HepG2 (cell line): Measurements from ENCODE around the gene FBN3. TPM values are rescaled to one million over a fixed set of nuclear protein-coding genes. Genes with fewer than 3 reads are reported as not detected.
A peak's percentile ranks its signal among the peaks of the same experiment; 100 is the strongest.

ENCODE experiments used
- ATAC-seq: fragments of 200-7000 bp; cut with Tn5 transposase; 3 replicates; pipeline ENCODE4 v1.9.1; 2020; ENCODE audit warnings: mild to moderate bottlenecking, moderate library complexity
- BruUV-seq: library from RNA; stranded (reverse); fragments of 400-500 nt; replicated peaks from 2 replicates; lab custom pipeline; 2021; lab: Mats Ljungman, UMichigan
- CTCF ChIA-PET: fragments of 300-600 bp; formaldehyde crosslinking; extraction: SDS; loops from one replicate; lab custom pipeline; 2021; ENCODE audit warnings: low total read pairs, inconsistent platforms, low intra/inter-chr PET ratio; lab: Yijun Ruan, JAX
- POLR2A ChIA-PET: fragments of 350-600 bp; sonication (Branson Sonifier 250); formaldehyde crosslinking; loops from one replicate; lab custom pipeline; 2020; ENCODE audit warnings: antibody characterized with exemption, inconsistent platforms; lab: Yijun Ruan, JAX
- DNase-seq: peaks from one replicate; pipeline ENCODE4 v3.0.0-alpha.2; 2015; ENCODE audit warnings: low spot score
- FAIRE-seq: peaks from 3 replicates; lab custom pipeline; 2011; peaks lifted over from hg19 to GRCh38; lab: Jason Lieb, UNC
- H2AFZ ChIP-seq: one replicate; pipeline ENCODE4 v1.6.1; 2011; ENCODE audit warnings: low read length, inconsistent platforms
- H3K27ac ChIP-seq: fragments of 300-600 bp; 3 replicates; pipeline ENCODE4 v1.8.0; 2011; ENCODE audit warnings: mixed run types, mild to moderate bottlenecking, mixed read lengths, low read length, inconsistent platforms; ENCODE audit not compliant: insufficient read depth; ENCODE audit errors: extremely low read length
- H3K27me3 ChIP-seq, 2 experiments: fragments of 200-600 bp in 1 of 2; 2 replicates in 1 of 2; 3 replicates in 1 of 2; pipeline versions ENCODE4 v1.6.0 to v1.8.0; 2011; ENCODE audit warnings: low read length in 2 of 2, mild to moderate bottlenecking in 2 of 2, moderate library complexity in 2 of 2, inconsistent platforms in 1 of 2; ENCODE audit not compliant: insufficient read depth in 2 of 2, control insufficient read depth in 1 of 2
- H3K36me3 ChIP-seq, 2 experiments: fragments of 200-600 bp in 1 of 2; replicated peaks in 1 of 2; 2 replicates in 1 of 2; 3 replicates in 1 of 2; pipeline versions ENCODE4 v1.5.1 to v1.8.0; 2011; ENCODE audit warnings: low read length in 2 of 2, inconsistent platforms in 1 of 2; ENCODE audit not compliant: insufficient read depth in 2 of 2, control insufficient read depth in 1 of 2
- H3K4me1 ChIP-seq: 2 replicates; pipeline ENCODE4 v1.5.1; 2012; ENCODE audit warnings: low read length, inconsistent platforms; ENCODE audit not compliant: insufficient read depth
- H3K4me2 ChIP-seq: 2 replicates; pipeline ENCODE4 v1.6.0; 2011; ENCODE audit warnings: low read depth, low read length, inconsistent platforms
- H3K4me3 ChIP-seq, 3 experiments: fragments of 200-600 bp in 1 of 3; sonication (generic), shearing (Covaris generic) in 1 of 3; replicated peaks in 1 of 3; 2 replicates each; pipeline ENCODE4 v1.5.1; 2011 to 2016; ENCODE audit warnings: low read length in 3 of 3, inconsistent platforms in 2 of 3, low read depth in 2 of 3, mild to moderate bottlenecking in 2 of 3, control low read depth in 1 of 3, mixed read lengths in 1 of 3; ENCODE audit not compliant: insufficient read depth in 1 of 3
- H3K79me2 ChIP-seq: one replicate; pipeline ENCODE4 v1.6.1; 2011; ENCODE audit warnings: low read length, inconsistent platforms; ENCODE audit not compliant: insufficient read depth
- H3K9ac ChIP-seq: 2 replicates; pipeline ENCODE4 v1.6.0; 2011; ENCODE audit warnings: mild to moderate bottlenecking, low read depth, low read length, inconsistent platforms; ENCODE audit not compliant: insufficient read depth
- H3K9me3 ChIP-seq: 2 replicates; pipeline ENCODE4 v1.5.1; 2012; ENCODE audit warnings: mild to moderate bottlenecking, low read length
- H4K20me1 ChIP-seq: 2 replicates; pipeline ENCODE4 v1.6.0; 2011; ENCODE audit warnings: inconsistent platforms, mild to moderate bottlenecking, low read length, moderate library complexity; ENCODE audit not compliant: insufficient read depth
- HCFC1 ChIP-seq: fragments of 150-350 bp; IDR thresholded peaks from 2 replicates; pipeline ENCODE4 v1.6.1; 2014; ENCODE audit warnings: low read depth, low read length
- MAFF ChIP-seq: IDR thresholded peaks from 2 replicates; pipeline ENCODE4 v1.6.1; 2011; ENCODE audit warnings: low read depth, low read length, improper control_type of control experiment
- MIER3 ChIP-seq: IDR thresholded peaks from 2 replicates; pipeline ENCODE4 v1.6.1; 2016; ENCODE audit warnings: missing compliant biosample characterization, borderline replicate concordance
- PBX2 ChIP-seq: IDR thresholded peaks from 2 replicates; pipeline ENCODE4 v1.6.1; 2016; ENCODE audit warnings: control low read depth
- ZFP36 ChIP-seq: fragments of 150-350 bp; IDR thresholded peaks from 2 replicates; pipeline ENCODE4 v1.6.1; 2018; ENCODE audit warnings: borderline replicate concordance, low read length, low read depth; ENCODE audit not compliant: partially characterized antibody
- ZNF263 ChIP-seq: sonication (generic); formaldehyde crosslinking; IDR thresholded peaks from 2 replicates; pipeline ENCODE4 v1.4.0; 2020; ENCODE audit warnings: missing genetic modification reagents
- WGBS: methylation state at CpG from one replicate; pipeline ENCODE4 v1.1.6; 2017; ENCODE audit warnings: low lambda C conversion rate; 5-methylcytosine and 5-hydroxymethylcytosine counted together
- in situ Hi-C: cut with HindIII; loops from 2 replicates; pipeline ENCODE4 v1.10.0; 2017; ENCODE audit warnings: low pct_unique_long_range_greater_than_20kb; ENCODE audit not compliant: extremely low pct_ligation_motif_present
- intact Hi-C: fragments of 100-400 bp; cut with micrococcal nuclease; formaldehyde crosslinking; loops from one replicate; pipeline ENCODE4 v1.10.0; 2022; ENCODE audit not compliant: unreplicated experiment
- polyA plus RNA-seq, 8 experiments: library from polyadenylated mRNA; depleted of rRNA in 3 of 8; stranded (reverse) in 7 of 8; unstranded in 1 of 8; fragments of >200 nt; fragmentation: Illumina TruSeq in 4 of 8; extraction: Trizol in 4 of 8; gene quantifications; 2 replicates each; pipeline versions ENCODE4 v1.2.1 to v1.2.3, GENCODE V29; 2011 to 2016; ENCODE audit warnings: low read depth in 4 of 8, missing spikeins in 1 of 8, mixed read lengths in 1 of 8; ENCODE audit not compliant: insufficient read depth in 1 of 8
- total RNA-seq, 5 experiments: library from RNA; depleted of rRNA; stranded (reverse); fragments of >200 nt; fragmentation: Illumina TruSeq; extraction: Trizol; gene quantifications; 2 replicates each; pipeline ENCODE4 v1.2.3, GENCODE V29; 2016; ENCODE audit warnings: low read depth in 1 of 5

FBN3 gene
- total and polyA plus RNA-seq, 2 of the 13 experiments (the other 11 are each of a cell fraction or from before 2014, with no cell fraction given): 0.20 to 1.3 TPM

GRCh38 chr19:8144273-8144995 lies 5.0 kb downstream of the FBN3 start:
- H3K4me2 ChIP-seq: no peak overlapping the region
- no peaks in the 10 kb centered on the region for H3K9me3 ChIP-seq
- in situ Hi-C loops (no loop called here), intact Hi-C loops (no loop called here)
- H3K27ac ChIP-seq: no peak overlapping the region
- H4K20me1 ChIP-seq: no peaks in the 10 kb centered on the region
- H3K4me1 ChIP-seq: peaks cover 75% of the 10 kb centered on the region
- no peaks in the 10 kb centered on the region for H3K36me3 ChIP-seq
- peaks cover 10 to 29% of the 10 kb centered on the region in 2 experiments; a peak in 4 of 5 replicates for H3K27me3 ChIP-seq
- peak; percentile 39 for TF ChIP-seq ZFP36
- TF ChIP-seq MAFF: no peak
- POLR2A ChIA-PET: no interaction called here
- H3K4me3 ChIP-seq: no peak overlapping the region
- WGBS: 85% methylated on average over 14 of the region's 14 CpGs
- no peak for FAIRE-seq
- H3K9ac ChIP-seq: no peak overlapping the region
- CTCF ChIA-PET: no interaction called here
- no TSS peak for BruUV-seq
- no peak for ATAC-seq
- DNase-seq: no peak
- no peaks in the 10 kb centered on the region for H3K79me2 ChIP-seq
- H2AFZ ChIP-seq: no peak overlapping the region

- Histone ChIP-seq H2AFZ (no peak overlapping the region), H3K9ac (no peak overlapping the region), H3K36me3 (no peaks in the 10 kb centered on the region), H3K9me3 (no peaks in the 10 kb centered on the region), H3K27me3 (peaks cover 7 to 20% of the 10 kb centered on the region in 2 experiments; a peak in 4 of 5 replicates), H4K20me1 (no peaks in the 10 kb centered on the region), H3K4me3 (no peak overlapping the region), H3K4me2 (peak overlapping the region; percentile 42; the same call in 1 of the 2 replicates), H3K27ac (no peak overlapping the region), H3K79me2 (no peaks in the 10 kb centered on the region), H3K4me1 (peaks cover 68% of the 10 kb centered on the region)
- in situ Hi-C loops: no loop called here
- CTCF ChIA-PET: no interaction called here
- intact Hi-C loops: no loop called here
- 37% methylated on average over 8 of the region's 10 CpGs for WGBS
- TF ChIP-seq PBX2: no peak
- no peak for TF ChIP-seq HCFC1
- peak; percentile 40; the same call in 1 of the 2 replicates for TF ChIP-seq ZNF263 (CRISPR knock-in tag)
- no peak for TF ChIP-seq MIER3
- DNase-seq (no peak), FAIRE-seq (no peak), ATAC-seq (no peak)
- POLR2A ChIA-PET: no interaction called here
- no TSS peak for BruUV-seq
These were observed 6.4 kb downstream of the FBN3 start for GRCh38 chr19:8143041-8143440.
